SK-N-MC (cell line): Measurements from ENCODE around the gene SNRPD3.

ENCODE experiments used
- EZH2 ChIP-seq: fragments of 200-600 bp; sonication (generic); IDR thresholded peaks from one replicate; pipeline ENCODE4 v1.6.1; 2017; ENCODE audit warnings: antibody characterized with exemption
- POLR2AphosphoS5 ChIP-seq: IDR thresholded peaks from 2 replicates; pipeline ENCODE4 v1.6.1; 2012; ENCODE audit warnings: mild to moderate bottlenecking, low read depth, low read length, borderline replicate concordance

- no peak for TF ChIP-seq POLR2AphosphoS5
- TF ChIP-seq EZH2 = no peak
Measured at GRCh38 chr22:24585927-24586546, 30.2 kb downstream of the SNRPD3 start.
